SK-N-MC (cell line): ENCODE data around the gene CELSR1.

ENCODE experiments used
- DNase-seq: peaks from one replicate; pipeline ENCODE4 v3.0.0-alpha.2; 2011; ENCODE audit warnings: low read depth, low spot score
- H3K27ac ChIP-seq: fragments of 200-600 bp; sonication (generic); 2 replicates; pipeline ENCODE4 v1.5.1; 2016; ENCODE audit warnings: mixed run types
- H3K36me3 ChIP-seq: fragments of 200-600 bp; sonication (generic); 2 replicates; pipeline ENCODE4 v1.6.1; 2017; ENCODE audit warnings: antibody characterized with exemption, low read length, mixed read lengths; ENCODE audit not compliant: insufficient read depth
- H3K4me3 ChIP-seq: fragments of 200-600 bp; sonication (generic); 2 replicates; pipeline ENCODE4 v1.5.1; 2016
- H3K9ac ChIP-seq: fragments of 200-600 bp; sonication (generic); 2 replicates; pipeline ENCODE4 v1.8.0; 2017; ENCODE audit warnings: mixed run types, mixed read lengths; ENCODE audit not compliant: insufficient read length
- H3K9me3 ChIP-seq: fragments of 200-600 bp; sonication (generic); 2 replicates; pipeline ENCODE4 v1.6.1; 2017; ENCODE audit warnings: low read depth, mild to moderate bottlenecking, antibody characterized with exemption, low read length, moderate library complexity, mixed read lengths
- EZH2 ChIP-seq: fragments of 200-600 bp; sonication (generic); IDR thresholded peaks from one replicate; pipeline ENCODE4 v1.6.1; 2017; ENCODE audit warnings: antibody characterized with exemption
- FOXP2 ChIP-seq: optimal IDR thresholded peaks from 2 replicates; pipeline ENCODE3; 2011; ENCODE audit warnings: mild to moderate bottlenecking, moderate library complexity; ENCODE audit not compliant: insufficient read depth; ENCODE audit errors: extremely low read length, control extremely low read depth
- POLR2AphosphoS5 ChIP-seq: IDR thresholded peaks from 2 replicates; pipeline ENCODE4 v1.6.1; 2012; ENCODE audit warnings: mild to moderate bottlenecking, low read depth, low read length, borderline replicate concordance

CELSR1 gene

DNA sequence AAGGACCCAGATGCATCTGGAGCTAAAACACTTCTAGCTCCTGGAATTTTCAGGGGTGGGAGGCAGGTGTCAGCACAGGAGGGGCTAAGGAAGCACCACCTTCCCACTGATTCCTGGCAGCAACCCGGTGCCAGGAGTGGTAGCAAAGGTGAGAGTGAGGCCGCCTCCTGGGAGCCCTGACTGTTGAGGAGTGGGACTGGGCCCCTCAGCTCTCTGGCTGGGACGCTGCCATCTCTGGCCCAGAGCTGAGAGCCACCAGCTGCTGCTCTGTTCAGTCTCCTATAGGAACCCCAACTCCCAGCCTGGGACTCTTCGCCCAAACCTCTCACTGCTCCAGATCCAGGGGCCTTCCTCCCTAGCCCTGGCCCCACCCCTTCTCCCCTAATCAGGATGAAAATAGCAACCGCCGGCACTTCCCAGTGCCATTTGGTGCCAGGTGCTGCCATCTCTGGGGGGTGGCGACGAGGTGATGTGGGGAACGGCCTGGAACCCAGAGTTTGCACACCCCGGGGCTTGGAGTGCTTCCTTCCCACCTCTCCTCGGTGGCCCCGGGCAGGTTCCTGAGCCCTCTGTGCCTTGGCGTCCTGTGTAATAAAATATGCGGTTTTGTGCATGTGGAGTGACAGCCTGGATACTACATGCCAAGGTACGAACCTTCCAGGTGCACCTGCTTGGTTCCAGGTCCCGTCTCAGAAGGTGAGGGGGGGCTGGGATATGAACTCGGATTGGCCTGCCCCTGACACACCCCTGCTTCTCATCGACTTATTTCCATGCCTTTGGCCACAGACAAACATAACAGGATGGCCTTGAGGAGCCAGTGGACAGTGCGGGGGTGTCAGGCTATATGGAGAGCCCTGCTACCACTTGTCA lies 35.7 kb upstream of the CELSR1 start:
- Histone ChIP-seq H3K9me3 (no peaks in the 10 kb centered on the region), H3K36me3 (no peaks in the 10 kb centered on the region), H3K27ac (no peak overlapping the region), H3K4me3 (no peak overlapping the region), H3K9ac (no peak overlapping the region)
- DNase-seq = no peak
- TF ChIP-seq POLR2AphosphoS5 (no peak), EZH2 (no peak), FOXP2 (no peak)

DNA sequence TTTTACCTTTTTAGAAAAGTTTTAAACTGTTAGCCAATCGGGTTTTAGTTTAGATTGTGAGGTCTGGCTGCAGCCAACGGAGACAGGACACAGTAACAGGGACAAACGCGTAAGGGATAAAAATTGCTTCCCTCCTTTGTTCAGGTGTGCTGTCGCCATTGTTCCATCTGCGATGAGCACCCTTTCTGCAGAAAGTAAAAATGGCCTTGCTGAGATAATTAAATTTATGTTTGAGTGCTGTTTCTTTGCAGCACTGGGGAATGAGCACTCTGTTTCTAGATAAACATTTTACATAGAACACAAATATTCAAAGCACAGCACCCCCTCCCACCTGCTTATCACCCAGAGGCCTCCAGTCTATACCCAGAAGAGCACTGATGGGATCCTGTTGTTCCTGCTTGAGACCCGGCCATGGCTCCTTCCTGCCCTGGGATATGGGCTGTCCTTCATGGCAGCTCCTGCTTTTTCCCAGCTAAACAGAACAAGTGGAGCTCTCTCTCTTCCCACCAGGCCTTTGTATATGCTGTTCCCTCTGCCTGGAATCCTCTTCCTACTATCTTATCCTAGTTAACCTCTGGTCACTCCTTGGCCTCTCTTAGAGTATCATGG lies 34.3 kb upstream of the CELSR1 start:
- Histone ChIP-seq H3K9ac (no peak overlapping the region), H3K27ac (no peak overlapping the region), H3K9me3 (no peaks in the 10 kb centered on the region), H3K36me3 (no peaks in the 10 kb centered on the region), H3K4me3 (no peak overlapping the region)
- no peak for DNase-seq
- TF ChIP-seq EZH2 (no peak), FOXP2 (no peak), POLR2AphosphoS5 (no peak)

DNA sequence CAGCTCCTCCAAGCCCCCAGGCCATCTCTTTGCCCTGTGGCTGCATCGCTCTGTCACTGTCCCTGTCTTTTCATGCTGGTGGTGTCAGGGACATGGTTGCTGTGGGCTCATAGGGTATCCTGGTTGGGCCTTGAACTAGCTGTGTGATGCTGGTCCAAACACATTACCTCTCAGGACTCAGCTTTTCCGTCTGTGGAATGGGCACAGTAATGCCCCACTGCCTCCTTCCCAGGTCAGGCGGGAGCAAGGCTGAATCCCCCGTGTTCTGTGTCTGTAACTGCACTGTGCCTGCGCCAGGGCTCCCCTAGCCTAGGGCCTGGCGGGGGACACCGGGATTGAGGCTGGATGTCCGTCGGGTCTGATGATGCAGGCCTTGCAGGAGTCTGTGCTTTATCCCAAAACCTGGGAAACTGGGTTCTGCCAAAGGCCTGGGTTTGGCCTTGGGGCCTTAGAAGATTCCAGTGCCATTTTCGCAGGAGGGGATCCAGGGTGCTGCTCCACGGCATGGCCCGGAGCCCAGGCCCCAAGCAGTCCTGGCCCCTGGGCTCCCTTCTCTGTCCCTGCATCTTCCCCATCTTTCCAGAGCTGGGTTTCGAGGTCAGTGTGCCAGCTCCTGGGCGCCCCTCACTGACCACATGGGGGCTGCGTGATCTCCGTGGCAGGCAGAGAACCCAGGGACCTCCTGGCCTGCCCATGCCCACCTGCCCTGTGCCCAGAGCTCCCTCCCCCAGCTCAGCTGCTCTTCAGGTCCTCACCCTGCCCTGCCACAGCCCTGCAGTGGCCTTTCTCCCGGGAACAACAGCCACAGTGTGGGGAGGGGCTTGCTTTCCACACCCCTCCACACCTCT lies 32.7 kb upstream of the CELSR1 start:
- no peak for DNase-seq
- no peaks in the 10 kb centered on the region for H3K9me3 ChIP-seq
- H3K27ac ChIP-seq = no peak overlapping the region
- H3K9ac ChIP-seq = no peak overlapping the region
- H3K36me3 ChIP-seq = no peaks in the 10 kb centered on the region
- no peak overlapping the region for H3K4me3 ChIP-seq
- TF ChIP-seq EZH2 (no peak), POLR2AphosphoS5 (no peak), FOXP2 (no peak)

DNA sequence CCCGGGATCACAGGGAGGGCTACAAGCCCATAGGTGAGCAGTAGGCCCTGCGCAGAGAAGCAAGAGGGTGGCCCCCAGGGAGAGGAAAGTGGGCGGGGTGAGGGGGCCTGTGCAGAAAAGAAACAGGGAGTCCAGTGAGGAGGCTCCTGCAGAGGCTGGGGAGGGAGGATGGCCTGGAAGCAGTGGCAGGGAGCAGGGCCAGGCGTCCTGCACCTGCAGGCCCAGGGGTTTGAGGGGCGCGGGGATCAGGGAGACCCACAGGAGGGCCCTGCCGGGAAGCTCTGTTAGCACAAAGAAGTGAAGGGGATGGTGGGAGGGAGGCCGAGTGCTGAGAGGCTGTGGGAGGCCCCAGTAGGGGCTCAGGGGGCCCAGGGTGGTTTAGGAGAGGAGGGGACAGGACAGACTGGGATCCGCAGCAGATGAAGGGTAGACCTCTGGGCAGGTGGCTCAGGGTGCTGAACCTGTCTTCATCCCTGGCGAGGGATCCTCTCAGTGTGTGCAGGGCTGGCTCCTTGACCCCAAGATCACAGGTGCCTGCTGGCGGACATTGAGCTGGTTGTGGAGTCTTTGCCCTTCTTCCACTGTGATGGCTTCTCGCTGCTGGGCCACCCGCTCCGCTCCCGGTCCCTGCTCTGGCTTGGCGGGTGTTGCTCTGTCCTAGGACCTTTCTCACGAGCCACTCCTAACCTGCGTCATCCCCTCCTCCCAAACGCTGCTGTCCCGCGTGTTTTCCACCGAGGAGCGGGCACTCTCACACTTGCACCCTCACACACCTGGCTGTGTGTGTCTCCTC lies 31.8 kb upstream of the CELSR1 start:
- no peak overlapping the region for H3K4me3 ChIP-seq
- H3K9ac ChIP-seq = no peak overlapping the region
- DNase-seq = no peak
- TF ChIP-seq FOXP2 = no peak
- H3K27ac ChIP-seq = no peak overlapping the region
- H3K36me3 ChIP-seq = no peaks in the 10 kb centered on the region
- H3K9me3 ChIP-seq = no peaks in the 10 kb centered on the region

DNA sequence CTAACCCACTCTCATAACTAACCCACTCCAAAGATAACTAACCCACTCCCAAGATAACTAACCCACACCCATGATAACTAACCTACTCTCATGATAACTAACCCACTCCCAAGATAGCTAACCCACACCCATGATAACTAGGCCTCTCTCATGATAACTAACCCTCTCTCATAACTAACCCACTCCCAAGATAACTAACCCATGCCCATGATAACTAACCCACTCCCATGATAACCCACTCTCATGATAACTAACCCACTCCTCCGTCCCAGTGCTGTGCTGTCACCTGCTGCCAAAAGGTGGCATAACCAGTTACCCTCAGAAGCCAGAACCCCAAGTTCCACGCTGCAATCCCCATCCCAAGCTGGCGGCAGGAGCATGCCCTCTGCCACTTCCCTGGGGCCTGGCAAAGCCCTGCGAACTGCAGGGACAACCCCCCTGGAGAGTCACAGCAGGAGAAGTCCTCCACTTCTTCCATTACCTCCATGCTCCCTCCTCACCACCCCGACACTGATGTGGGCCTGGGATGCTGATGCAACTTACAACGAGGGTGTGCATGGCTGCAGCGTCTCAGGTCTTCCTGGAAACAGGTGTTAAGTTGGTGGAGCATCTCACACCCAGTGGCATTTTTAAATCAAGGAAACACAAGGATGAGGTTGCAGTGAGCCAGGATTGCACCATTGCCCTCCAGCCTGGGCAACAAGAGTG lies 30.8 kb upstream of the CELSR1 start:
- TF ChIP-seq EZH2 (no peak), FOXP2 (no peak), POLR2AphosphoS5 (no peak)
- Histone ChIP-seq H3K36me3 (no peaks in the 10 kb centered on the region), H3K4me3 (no peak overlapping the region), H3K9me3 (no peaks in the 10 kb centered on the region), H3K27ac (no peak overlapping the region), H3K9ac (no peak overlapping the region)
- no peak for DNase-seq

DNA sequence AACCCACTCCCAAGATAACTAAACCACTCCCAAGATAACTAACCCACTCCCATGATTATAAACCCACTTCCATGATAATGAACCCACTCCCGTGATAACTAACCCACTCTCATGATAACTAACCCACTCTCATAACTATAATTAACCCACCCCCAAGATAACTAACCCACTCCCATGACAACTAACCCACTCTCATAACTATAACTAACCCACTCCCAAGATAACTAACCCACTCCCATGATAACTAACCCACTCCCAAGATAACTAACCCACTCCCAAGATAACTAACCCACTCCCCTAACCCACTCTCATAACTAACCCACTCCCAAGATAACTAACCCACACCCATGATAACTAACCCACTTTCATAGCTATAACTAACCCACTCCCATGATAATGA lies 30.1 kb upstream of the CELSR1 start:
- DNase-seq = no peak
- no peak overlapping the region for H3K9ac ChIP-seq
- no peak overlapping the region for H3K4me3 ChIP-seq
- H3K9me3 ChIP-seq = no peaks in the 10 kb centered on the region
- H3K36me3 ChIP-seq = no peaks in the 10 kb centered on the region
- TF ChIP-seq FOXP2 = no peak
- no peak for TF ChIP-seq EZH2
- no peak for TF ChIP-seq POLR2AphosphoS5
- H3K27ac ChIP-seq = no peak overlapping the region

DNA sequence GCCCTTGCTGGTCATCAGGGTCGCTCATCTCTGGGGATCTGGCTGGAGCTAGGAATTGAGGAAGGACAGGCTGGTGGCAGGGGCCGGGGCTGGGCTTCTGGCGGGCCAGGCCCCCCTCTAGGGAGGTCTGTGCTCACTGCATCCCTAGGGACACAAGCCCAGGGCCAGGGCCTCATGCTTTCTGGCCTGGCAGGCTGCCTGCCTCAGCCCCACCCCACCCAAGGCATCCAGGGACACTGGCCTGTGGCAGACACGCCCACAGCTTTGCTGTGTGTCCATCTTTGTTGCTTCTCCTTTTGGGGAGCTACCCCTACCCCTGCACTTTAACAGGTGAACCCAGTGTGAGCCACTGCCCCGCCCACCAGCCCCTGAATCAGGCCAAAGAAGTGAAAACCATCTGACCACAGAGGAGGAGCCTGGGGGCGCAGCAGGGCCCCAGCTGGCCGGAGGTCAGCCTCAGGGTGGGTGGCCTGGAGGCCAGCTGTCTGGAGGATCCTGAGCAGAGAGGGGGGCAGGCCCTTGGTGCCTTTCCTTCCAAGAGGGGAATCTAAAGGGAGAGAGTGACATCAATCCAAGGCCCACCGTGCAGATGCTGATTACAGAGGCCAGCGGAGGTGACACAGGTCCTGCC lies 26.8 kb upstream of the CELSR1 start:
- DNase-seq = no peak
- H3K27ac ChIP-seq = no peak overlapping the region
- H3K9me3 ChIP-seq = no peaks in the 10 kb centered on the region
- no peak overlapping the region for H3K9ac ChIP-seq
- TF ChIP-seq EZH2 = no peak
- TF ChIP-seq FOXP2 = no peak
- no peak for TF ChIP-seq POLR2AphosphoS5
- H3K36me3 ChIP-seq = no peaks in the 10 kb centered on the region
- no peak overlapping the region for H3K4me3 ChIP-seq
